SK-N-MC (cell line): ENCODE measurements around the gene SPRR1A.

Experiments
- EZH2 ChIP-seq: fragments of 200-600 bp; sonication (generic); IDR thresholded peaks from one replicate; pipeline ENCODE4 v1.6.1; 2017; ENCODE audit warnings: antibody characterized with exemption
- POLR2AphosphoS5 ChIP-seq: IDR thresholded peaks from 2 replicates; pipeline ENCODE4 v1.6.1; 2012; ENCODE audit warnings: mild to moderate bottlenecking, low read depth, low read length, borderline replicate concordance

DNA sequence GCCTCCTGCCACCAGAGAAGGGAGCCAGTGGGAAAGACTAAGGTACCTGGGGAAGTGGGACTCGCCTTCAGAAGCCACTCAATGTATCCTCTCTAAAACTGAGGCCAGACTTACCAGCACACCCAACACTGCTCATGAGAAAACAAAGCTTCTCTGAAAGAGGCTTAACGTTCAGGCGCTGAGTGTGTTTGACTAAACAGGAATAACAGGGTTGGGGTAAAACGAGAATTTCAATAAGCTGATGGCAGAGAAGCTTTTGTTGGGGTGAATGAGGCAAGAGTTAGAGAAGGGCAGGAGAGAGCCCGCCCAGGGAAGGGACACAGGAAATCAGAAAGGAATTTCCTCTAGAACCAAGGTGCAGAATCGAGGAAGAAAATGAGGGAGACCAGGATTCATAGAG lies 15.9 kb downstream of the SPRR1A start:
- TF ChIP-seq POLR2AphosphoS5 (no peak), EZH2 (no peak)
